Stimulated activated naive B cell treated with anti-CD40 and anti-IgM and Interleukin-4, amounts not matched to agents 10 μg/mL and 1 μg/mL and 100 μg/mL, for 72 hours (primary cell): ENCODE data around the gene OR1N2.
A peak's percentile ranks its signal among the peaks of the same experiment; 100 is the strongest.
"Not testable (repeated sequence)": the region's sequence is repeated elsewhere in the genome, so short reads cannot be mapped to it uniquely, and the experiment has no call there.

Experiments
- ATAC-seq, 2 donors: fragments of 150-1000 bp; cut with Tn5 transposase; replicated peaks; 2 replicates each; pipeline ENCODE4 v1.10.0; 2021; ENCODE audit warnings: moderate library complexity in 1 of 2
- DNase-seq: peaks from one replicate; pipeline ENCODE4 v3.0.0; 2021
- H3K27ac Mint-ChIP-seq: one replicate; pipeline ENCODE4 v1.8.0; 2022; ENCODE audit warnings: mild to moderate bottlenecking, mixed read lengths
- H3K27me3 Mint-ChIP-seq, 2 donors: one replicate each; pipeline ENCODE4 v1.8.0; 2022; ENCODE audit warnings: mixed read lengths in 2 of 2
- H3K36me3 Mint-ChIP-seq, 2 donors: one replicate each; pipeline ENCODE4 v1.8.0; 2022; ENCODE audit warnings: mixed read lengths in 2 of 2, mild to moderate bottlenecking in 1 of 2
- H3K4me1 Mint-ChIP-seq, 2 donors: one replicate each; pipeline ENCODE4 v1.8.0; 2022; ENCODE audit warnings: mixed read lengths in 2 of 2, mild to moderate bottlenecking in 1 of 2
- H3K4me3 Mint-ChIP-seq, 2 donors: one replicate each; pipeline ENCODE4 v1.8.0; 2022; ENCODE audit warnings: mild to moderate bottlenecking in 2 of 2, mixed read lengths in 2 of 2, moderate library complexity in 1 of 2
- H3K9me3 Mint-ChIP-seq, 2 donors: one replicate each; pipeline ENCODE4 v1.8.0; 2022; ENCODE audit warnings: mixed read lengths in 2 of 2, mild to moderate bottlenecking in 1 of 2

OR1N2 gene

DNA sequence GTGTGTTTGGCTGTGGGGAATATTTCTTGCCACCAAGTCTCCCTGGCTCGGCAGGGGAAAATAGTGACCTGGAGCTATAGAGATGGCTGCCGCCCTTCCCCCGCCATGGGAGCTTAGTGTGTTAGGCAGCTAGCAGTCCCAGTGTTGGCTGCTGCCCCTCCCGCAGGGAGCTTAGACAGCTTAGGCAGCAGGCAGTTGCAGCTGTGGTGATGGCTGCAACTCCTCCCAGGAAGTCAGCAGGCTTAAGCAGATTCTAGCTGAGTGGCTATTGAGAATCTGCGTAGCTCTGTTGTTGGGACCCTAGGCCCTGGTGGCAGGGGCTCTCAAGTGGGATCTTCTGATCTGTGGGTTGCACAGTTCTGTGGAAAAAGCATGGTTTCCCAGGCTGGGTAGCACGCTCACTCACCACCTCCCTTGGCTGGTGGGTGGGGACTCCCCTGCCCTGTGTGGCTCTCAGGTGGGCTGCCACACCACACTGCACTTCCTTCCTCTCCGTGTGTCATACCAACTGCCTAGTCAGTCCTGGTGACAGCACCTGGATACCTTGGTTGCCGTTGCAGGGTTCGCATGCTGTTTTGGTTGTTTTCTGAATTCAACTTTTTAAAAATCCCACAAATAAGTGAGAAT is 9.3 kb downstream of the OR1N2 start:
- H3K36me3 Mint-ChIP-seq: peaks cover 0 to 4% of the 10 kb centered on the region in 2 donors
- no peak overlapping the region for H3K4me3 Mint-ChIP-seq
- DNase-seq (no peak), ATAC-seq (no peak)
- H3K27me3 Mint-ChIP-seq: peaks cover 38 to 51% of the 10 kb centered on the region in 2 donors
- H3K4me1 Mint-ChIP-seq: no peaks in the 10 kb centered on the region
- H3K9me3 Mint-ChIP-seq: peaks cover 0 to 14% of the 10 kb centered on the region in 2 donors
- H3K27ac Mint-ChIP-seq: no peak overlapping the region

DNA sequence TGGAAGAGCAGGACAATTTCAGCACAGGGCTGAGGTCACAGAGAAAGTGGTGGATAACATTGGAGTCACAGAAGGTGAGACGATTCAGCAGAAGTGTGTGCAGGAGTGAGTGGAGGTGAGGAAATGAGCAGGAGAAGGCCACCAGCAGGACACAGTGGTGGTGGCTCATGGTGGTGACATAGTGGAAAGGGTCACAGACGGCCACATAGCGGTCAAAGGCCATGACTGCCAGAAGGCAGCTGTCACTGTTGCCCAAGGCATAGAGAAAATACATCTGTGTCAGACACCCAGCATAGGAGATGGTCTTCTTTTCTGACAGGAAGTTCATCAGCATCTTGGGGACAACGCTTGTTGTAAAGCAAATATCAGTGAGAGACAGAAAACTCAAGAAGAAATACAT is 15.0 kb downstream of the OR1N2 start:
- Mint-ChIP-seq H3K9me3 (peaks cover 0 to 5% of the 10 kb centered on the region in 2 donors), H3K36me3 (no peaks in the 10 kb centered on the region), H3K4me1 (no peaks in the 10 kb centered on the region), H3K27me3 (peaks cover 25 to 28% of the 10 kb centered on the region in 2 donors), H3K27ac (no peak overlapping the region), H3K4me3 (no peak overlapping the region)
- ATAC-seq (no peak), DNase-seq (no peak)

DNA sequence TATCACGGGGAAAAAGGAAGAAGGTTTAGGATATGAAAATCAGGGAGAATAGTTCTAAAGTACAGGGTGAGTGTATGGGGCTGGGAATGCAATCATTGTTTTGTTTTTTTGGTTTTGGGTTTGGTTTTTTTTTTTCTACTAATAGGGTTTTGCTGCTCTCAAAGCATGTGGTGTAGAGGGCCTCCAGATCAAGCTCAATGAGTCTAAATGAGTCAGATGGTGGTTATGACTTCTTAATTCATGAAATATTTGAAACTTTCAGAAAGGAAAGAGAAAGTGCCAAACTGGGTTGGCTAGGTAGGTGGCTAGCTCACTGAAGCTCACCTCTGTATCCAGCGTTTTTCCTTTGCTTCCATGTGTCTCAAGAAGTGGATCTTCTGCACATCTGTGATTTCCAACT is 19.5 kb downstream of the OR1N2 start:
- Mint-ChIP-seq H3K27me3 (peaks cover 12 to 20% of the 10 kb centered on the region in 2 donors), H3K4me1 (no peaks in the 10 kb centered on the region), H3K27ac (no peak overlapping the region), H3K9me3 (peaks cover 0 to 2% of the 10 kb centered on the region in 2 donors), H3K4me3 (no peak overlapping the region), H3K36me3 (no peaks in the 10 kb centered on the region)
- DNase-seq (no peak), ATAC-seq (peak in 1 of 2 donors; percentile 25)

DNA sequence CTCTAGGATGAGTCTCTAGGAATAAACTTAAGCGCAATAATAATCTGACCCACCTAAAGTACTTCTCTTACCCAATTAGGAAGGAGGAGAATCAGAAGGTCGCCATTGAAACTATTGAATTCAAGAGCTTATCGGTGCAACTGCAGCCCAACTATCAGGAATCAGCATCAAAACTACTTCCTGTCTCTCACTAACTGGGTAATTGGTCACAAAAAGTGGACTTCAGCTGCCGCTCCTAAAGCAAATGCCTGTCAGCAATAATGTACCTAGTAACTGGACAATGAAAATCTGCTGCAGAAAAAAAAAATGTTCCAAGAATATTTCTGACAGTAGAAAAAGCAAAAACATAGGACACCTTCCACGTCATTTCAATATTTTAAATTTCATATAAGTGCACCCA is 27.0 kb downstream of the OR1N2 start:
- Mint-ChIP-seq H3K27me3 (peaks cover 3 to 17% of the 10 kb centered on the region in 2 donors), H3K27ac (no peak overlapping the region), H3K9me3 (peaks cover 0 to 2% of the 10 kb centered on the region in 2 donors), H3K36me3 (no peaks in the 10 kb centered on the region), H3K4me3 (no peak overlapping the region), H3K4me1 (no peaks in the 10 kb centered on the region)
- ATAC-seq: no peak
- DNase-seq: no peak

DNA sequence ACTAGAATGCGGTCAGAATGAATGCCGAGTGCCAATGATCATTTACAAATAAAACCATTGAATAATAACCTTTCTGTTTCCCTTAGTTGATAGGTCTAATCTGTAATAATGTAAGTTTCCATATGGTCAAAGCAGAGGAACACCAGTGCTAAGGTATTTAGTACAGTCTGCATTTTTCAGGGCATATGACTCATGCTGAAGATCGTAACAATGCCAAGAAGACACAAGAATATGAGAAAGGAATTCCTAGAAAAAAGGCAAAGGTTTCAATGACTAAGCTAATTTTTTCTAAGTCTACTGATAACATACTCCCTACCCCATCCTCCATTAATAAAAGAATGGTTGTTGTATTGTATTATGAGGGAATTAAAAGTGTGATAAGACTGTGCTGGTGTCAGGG is 27.4 kb downstream of the OR1N2 start:
- Mint-ChIP-seq H3K36me3 (no peaks in the 10 kb centered on the region), H3K9me3 (peaks cover 0 to 2% of the 10 kb centered on the region in 2 donors), H3K4me1 (no peaks in the 10 kb centered on the region), H3K27me3 (peaks cover 3 to 17% of the 10 kb centered on the region in 2 donors), H3K4me3 (no peak overlapping the region), H3K27ac (no peak overlapping the region)
- DNase-seq (no peak), ATAC-seq (no peak)

DNA sequence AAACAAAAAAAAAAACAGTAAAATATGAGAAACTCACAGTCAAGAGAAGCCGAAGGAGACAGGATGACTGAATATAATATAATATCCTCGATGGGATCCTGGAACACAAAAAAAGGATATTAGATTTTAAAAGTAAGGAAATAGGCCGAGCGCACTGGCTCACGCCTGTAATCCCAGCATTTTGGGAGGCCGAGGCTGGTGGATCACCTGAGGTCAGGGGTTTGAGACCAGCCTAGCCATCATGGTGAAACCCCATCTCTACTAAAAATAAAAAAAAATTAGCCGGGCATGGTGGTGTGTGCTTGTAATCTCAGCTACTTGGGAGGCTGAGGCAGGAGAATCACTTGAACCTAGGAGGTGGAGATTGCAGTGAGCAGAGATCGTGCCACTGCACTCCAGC is 30.4 kb downstream of the OR1N2 start, which contains the start of gene OR1L8:
OR1L8 (minus strand) TSS at position 101 of the 400 bp plus-strand sequence. CDS start 14,907 bp downstream, outside the sequence.
- not testable (repeated sequence) for H3K4me1 Mint-ChIP-seq, DNase-seq, ATAC-seq, H3K9me3 Mint-ChIP-seq, H3K27ac Mint-ChIP-seq, H3K36me3 Mint-ChIP-seq, H3K4me3 Mint-ChIP-seq
- peaks cover 0 to 12% of the 10 kb centered on the region in 2 donors for H3K27me3 Mint-ChIP-seq
